Dendritic cell treated with granulocyte-macrophage colony-stimulating factor and Interleukin-4, amounts not matched to agents 40 ng/mL and 50 ng/mL, for 4 days (primary cell): ENCODE measurements around the gene CHN1.
A peak's percentile ranks its signal among the peaks of the same experiment; 100 is the strongest.

Source experiments
- H3K27ac Mint-ChIP-seq: one replicate; pipeline ENCODE4 v1.8.0; 2022; ENCODE audit warnings: mild to moderate bottlenecking, mixed read lengths
- H3K27me3 Mint-ChIP-seq: one replicate; pipeline ENCODE4 v1.8.0; 2022; ENCODE audit warnings: mild to moderate bottlenecking, mixed read lengths
- H3K36me3 Mint-ChIP-seq: one replicate; pipeline ENCODE4 v1.8.0; 2022; ENCODE audit warnings: low read depth, mixed read lengths
- H3K4me1 Mint-ChIP-seq: one replicate; pipeline ENCODE4 v1.8.0; 2022; ENCODE audit warnings: low read depth, mixed read lengths
- H3K4me3 Mint-ChIP-seq: one replicate; pipeline ENCODE4 v1.8.0; 2022; ENCODE audit warnings: mild to moderate bottlenecking, moderate library complexity, mixed read lengths
- H3K9me3 Mint-ChIP-seq: one replicate; pipeline ENCODE4 v1.8.0; 2022; ENCODE audit warnings: mixed read lengths
- intact Hi-C: fragments of 100-400 bp; cut with micrococcal nuclease; formaldehyde crosslinking; loops from one replicate; pipeline ENCODE4 v1.15.0; 2022

CHN1 gene

DNA sequence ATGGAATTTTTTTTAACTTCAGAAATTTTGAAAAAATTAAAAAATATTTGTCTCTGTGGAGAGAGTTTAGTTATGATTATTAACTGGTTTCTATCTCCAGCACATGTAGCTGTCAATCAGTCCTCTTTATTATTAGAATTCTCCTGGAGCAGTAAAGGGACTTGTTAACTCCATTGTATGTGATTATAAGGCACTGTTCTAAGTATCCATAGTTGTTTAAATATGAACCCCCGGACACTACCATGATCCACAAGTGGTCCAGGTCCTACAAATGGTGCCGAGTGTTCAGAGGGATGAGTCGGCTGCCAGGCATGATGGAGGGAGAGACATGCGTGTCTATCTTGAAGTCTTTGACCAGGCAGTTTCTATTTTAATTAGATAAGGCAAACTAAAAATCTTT, 241.4 kb downstream of the CHN1 start:
- intact Hi-C loops, result no loop called here
- H3K4me3 Mint-ChIP-seq, result no peak overlapping the region
- H3K9me3 Mint-ChIP-seq, result no peaks in the 10 kb centered on the region
- no peaks in the 10 kb centered on the region for H3K36me3 Mint-ChIP-seq
- peaks cover 16% of the 10 kb centered on the region for H3K4me1 Mint-ChIP-seq
- H3K27me3 Mint-ChIP-seq, result peaks cover 63% of the 10 kb centered on the region
- no peak overlapping the region for H3K27ac Mint-ChIP-seq

DNA sequence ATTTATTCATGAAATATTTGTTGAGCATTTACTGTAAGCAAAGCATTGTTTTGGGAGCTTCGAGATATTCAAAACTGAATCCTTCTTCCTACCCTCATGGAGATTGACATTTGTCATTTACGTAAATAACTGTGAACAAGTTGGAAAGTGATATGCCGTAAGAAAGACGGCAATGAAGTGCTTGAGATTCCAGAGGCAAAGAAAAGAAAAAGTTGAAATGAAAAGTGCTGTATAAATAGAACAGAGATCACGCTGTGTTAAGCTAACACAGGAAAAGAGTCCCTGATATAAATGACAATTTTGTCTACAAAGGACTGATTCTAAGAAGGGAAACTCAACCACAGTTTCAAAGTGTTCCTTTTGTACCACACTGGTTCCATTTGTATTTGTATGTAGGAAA, 242.7 kb downstream of the CHN1 start:
- peaks cover 58% of the 10 kb centered on the region for H3K27me3 Mint-ChIP-seq

DNA sequence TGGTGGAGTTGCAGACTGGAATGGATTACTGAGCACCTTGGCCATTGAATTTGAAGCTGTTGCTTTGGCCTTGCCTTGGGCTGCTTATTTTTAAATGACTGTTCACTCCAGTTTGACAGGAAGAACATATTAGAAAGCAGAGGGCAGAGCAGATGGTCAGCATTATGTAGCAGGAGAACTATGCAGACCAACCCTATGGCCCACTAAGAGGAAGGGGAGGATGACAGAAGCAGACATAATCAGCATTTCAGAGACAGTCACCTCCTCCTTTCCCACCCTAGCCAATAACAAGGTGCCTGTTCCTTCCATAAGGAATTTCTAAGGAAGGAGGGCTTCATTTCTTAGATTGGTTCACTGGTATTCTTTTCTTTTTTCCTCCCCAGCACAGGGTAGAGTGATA, 243.3 kb downstream of the CHN1 start:
- Mint-ChIP-seq H3K9me3 (no peaks in the 10 kb centered on the region), H3K27ac (no peak overlapping the region), H3K36me3 (no peaks in the 10 kb centered on the region), H3K4me1 (peaks cover 16% of the 10 kb centered on the region), H3K27me3 (peaks cover 58% of the 10 kb centered on the region), H3K4me3 (no peak overlapping the region)
- intact Hi-C loops, result no loop called here

More for the DNA sequence above, 242.7 kb downstream of the CHN1 start:
- no peaks in the 10 kb centered on the region for H3K36me3 Mint-ChIP-seq
- H3K9me3 Mint-ChIP-seq, result no peaks in the 10 kb centered on the region
- intact Hi-C loops, result no loop called here
- H3K27ac Mint-ChIP-seq, result no peak overlapping the region
- peaks cover 16% of the 10 kb centered on the region for H3K4me1 Mint-ChIP-seq
- H3K4me3 Mint-ChIP-seq, result no peak overlapping the region

GRCh38 chr2:174760845-174761473, 244.2 kb downstream of the CHN1 start:
- H3K27me3 Mint-ChIP-seq, result peaks cover 52% of the 10 kb centered on the region
- peaks cover 16% of the 10 kb centered on the region for H3K4me1 Mint-ChIP-seq
- intact Hi-C loops, result no loop called here
- no peaks in the 10 kb centered on the region for H3K36me3 Mint-ChIP-seq
- H3K27ac Mint-ChIP-seq, result no peak overlapping the region
- no peaks in the 10 kb centered on the region for H3K9me3 Mint-ChIP-seq
- H3K4me3 Mint-ChIP-seq, result no peak overlapping the region

DNA sequence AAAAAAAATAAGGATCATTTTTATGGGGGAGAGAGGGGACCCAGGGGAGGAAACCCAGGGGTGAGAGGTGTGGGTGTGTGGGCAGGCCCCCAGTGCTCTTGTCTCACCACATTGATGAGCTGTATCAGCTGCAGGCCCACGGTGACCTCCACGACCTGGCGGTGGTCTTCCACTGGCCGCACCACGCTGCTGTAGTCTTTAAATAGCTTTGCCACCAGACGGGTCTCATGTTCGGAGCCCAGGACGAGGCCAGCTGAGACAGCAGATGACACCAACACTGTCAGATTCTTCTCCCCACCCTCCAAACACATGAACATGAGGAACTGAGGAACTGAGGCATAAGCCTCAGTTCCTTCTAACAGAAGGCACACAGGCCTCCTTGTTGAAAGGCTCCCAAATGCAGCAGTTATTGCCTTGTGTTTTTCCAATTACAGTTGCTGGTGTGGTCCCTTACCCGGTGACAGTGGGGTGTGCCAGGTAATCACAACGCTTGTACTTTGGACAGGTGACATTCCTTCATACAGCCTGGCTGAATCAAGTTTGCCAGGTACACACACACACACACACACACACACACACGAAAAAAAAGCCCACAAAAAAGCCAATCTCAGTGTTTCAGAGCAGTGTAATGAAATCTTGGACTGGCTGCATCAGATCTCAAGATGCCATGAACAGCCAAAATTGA, 245.7 kb downstream of the CHN1 start:
- Mint-ChIP-seq H3K27ac (no peak overlapping the region), H3K9me3 (no peaks in the 10 kb centered on the region), H3K36me3 (no peaks in the 10 kb centered on the region), H3K4me3 (no peak overlapping the region), H3K27me3 (peaks cover 46% of the 10 kb centered on the region), H3K4me1 (peaks cover 11% of the 10 kb centered on the region)
- intact Hi-C loops, result no loop called here

GRCh38 chr2:174756743-174757142, 248.4 kb downstream of the CHN1 start:
- Mint-ChIP-seq H3K4me3 (no peak overlapping the region), H3K27me3 (peaks cover 41% of the 10 kb centered on the region), H3K36me3 (no peaks in the 10 kb centered on the region), H3K9me3 (no peaks in the 10 kb centered on the region), H3K4me1 (peaks cover 5% of the 10 kb centered on the region), H3K27ac (no peak overlapping the region)
- intact Hi-C loops, result no loop called here

GRCh38 chr2:174753038-174753633, 252.0 kb downstream of the CHN1 start:
- Mint-ChIP-seq H3K36me3 (no peaks in the 10 kb centered on the region), H3K4me3 (no peak overlapping the region), H3K27ac (no peak overlapping the region), H3K9me3 (no peaks in the 10 kb centered on the region), H3K4me1 (peaks cover 14% of the 10 kb centered on the region), H3K27me3 (peaks cover 36% of the 10 kb centered on the region)
- intact Hi-C loops, result no loop called here

- H3K27me3 Mint-ChIP-seq, result peaks cover 34% of the 10 kb centered on the region
- no peaks in the 10 kb centered on the region for H3K36me3 Mint-ChIP-seq
- intact Hi-C loops, result no loop called here
- peaks cover 14% of the 10 kb centered on the region for H3K4me1 Mint-ChIP-seq
- H3K9me3 Mint-ChIP-seq, result no peaks in the 10 kb centered on the region
- no peak overlapping the region for H3K27ac Mint-ChIP-seq
- no peak overlapping the region for H3K4me3 Mint-ChIP-seq
These were observed 252.7 kb downstream of the CHN1 start for GRCh38 chr2:174752403-174753037.

GRCh38 chr2:174750923-174751441, 254.2 kb downstream of the CHN1 start:
- Mint-ChIP-seq H3K4me1 (peaks cover 14% of the 10 kb centered on the region), H3K27me3 (peaks cover 35% of the 10 kb centered on the region), H3K27ac (peak overlapping the region; percentile 62), H3K36me3 (no peaks in the 10 kb centered on the region), H3K4me3 (no peak overlapping the region), H3K9me3 (no peaks in the 10 kb centered on the region)
- intact Hi-C loops, result no loop called here

- H3K36me3 Mint-ChIP-seq, result no peaks in the 10 kb centered on the region
- H3K9me3 Mint-ChIP-seq, result no peaks in the 10 kb centered on the region
- H3K27ac Mint-ChIP-seq, result no peak overlapping the region
- intact Hi-C loops, result no loop called here
- H3K4me3 Mint-ChIP-seq, result no peak overlapping the region
- peaks cover 14% of the 10 kb centered on the region for H3K4me1 Mint-ChIP-seq
- peaks cover 33% of the 10 kb centered on the region for H3K27me3 Mint-ChIP-seq
These were observed 255.4 kb downstream of the CHN1 start for GRCh38 chr2:174749793-174750192.

DNA sequence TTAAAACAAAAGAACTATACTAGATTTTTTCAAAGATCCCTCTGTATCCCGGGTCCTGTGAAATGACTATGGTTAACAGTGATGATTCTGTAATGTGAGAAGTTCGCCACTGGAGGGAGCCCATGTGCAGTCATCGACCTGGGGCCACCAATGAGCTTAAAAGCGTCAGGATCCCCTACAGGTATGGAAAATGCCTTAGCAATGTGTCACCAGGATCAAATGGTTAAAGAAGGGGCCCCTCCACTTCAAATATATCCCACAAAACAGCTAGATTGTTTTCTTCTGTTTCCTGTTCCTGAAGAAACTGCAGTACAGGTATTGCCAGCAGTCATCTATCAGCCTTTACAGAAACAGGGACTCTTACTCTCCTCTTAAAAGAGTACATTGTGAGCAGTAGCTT, 256.2 kb downstream of the CHN1 start:
- Mint-ChIP-seq H3K36me3 (no peaks in the 10 kb centered on the region), H3K9me3 (no peaks in the 10 kb centered on the region), H3K27ac (no peak overlapping the region), H3K4me1 (peaks cover 14% of the 10 kb centered on the region), H3K4me3 (no peak overlapping the region), H3K27me3 (peaks cover 36% of the 10 kb centered on the region)
- intact Hi-C loops, result no loop called here
